WERI-Rb-1 (cell line): ENCODE results near the gene LMF2.

Experiments
- DNase-seq: peaks from one replicate; pipeline ENCODE4 v3.0.0-alpha.2; 2020
- H3K27ac ChIP-seq: fragments of 250-450 bp; sonication (Bioruptor Pico); 2 replicates; pipeline ENCODE4 v1.5.1; 2020; ENCODE audit warnings: mild to moderate bottlenecking, moderate library complexity
- H3K27me3 ChIP-seq: fragments of 250-450 bp; sonication (Bioruptor Pico); 2 replicates; pipeline ENCODE4 v1.5.1; 2021; ENCODE audit warnings: mild to moderate bottlenecking, low read depth, moderate library complexity; ENCODE audit not compliant: insufficient read depth, severe bottlenecking
- H3K36me3 ChIP-seq: fragments of 250-450 bp; sonication (Bioruptor Pico); 2 replicates; pipeline ENCODE4 v1.5.1; 2020; ENCODE audit warnings: mild to moderate bottlenecking, moderate library complexity
- H3K4me3 ChIP-seq: 2 replicates; pipeline ENCODE4 v1.5.1; 2011; ENCODE audit warnings: low read depth, mild to moderate bottlenecking, control low read depth, low read length
- H3K9me3 ChIP-seq: fragments of 250-450 bp; sonication (Bioruptor Pico); 2 replicates; pipeline ENCODE4 v1.5.1; 2021; ENCODE audit warnings: mild to moderate bottlenecking, moderate library complexity; ENCODE audit not compliant: severe bottlenecking
- TF ChIP-seq, protein P1 (sequence below): IDR thresholded peaks from 2 replicates; pipeline ENCODE4 v1.5.1; 2011; ENCODE audit warnings: low read depth, mild to moderate bottlenecking, control low read depth, inconsistent platforms, low read length

Gene LMF2

DNA sequence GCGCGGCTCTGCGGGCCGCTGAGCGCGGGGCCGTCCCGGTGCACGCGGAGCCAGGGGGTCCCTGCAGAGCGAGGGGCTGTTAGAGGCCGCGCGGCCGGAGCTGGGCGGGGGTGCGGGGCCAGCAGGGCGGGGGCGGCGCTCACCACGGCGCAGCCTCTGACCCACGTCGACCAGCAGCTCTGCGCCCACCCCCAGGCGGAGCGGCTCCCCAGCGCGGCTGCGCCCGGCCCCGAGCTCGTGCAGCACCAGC lies 18.3 kb upstream of the LMF2 start:
- Histone ChIP-seq H3K4me3 (peak overlapping the region; percentile 85), H3K27ac (peak overlapping the region; percentile 92), H3K36me3 (peaks cover 39% of the 10 kb centered on the region), H3K27me3 (no peaks in the 10 kb centered on the region), H3K9me3 (peaks cover 5% of the 10 kb centered on the region)
- TF ChIP-seq, protein P1, sequence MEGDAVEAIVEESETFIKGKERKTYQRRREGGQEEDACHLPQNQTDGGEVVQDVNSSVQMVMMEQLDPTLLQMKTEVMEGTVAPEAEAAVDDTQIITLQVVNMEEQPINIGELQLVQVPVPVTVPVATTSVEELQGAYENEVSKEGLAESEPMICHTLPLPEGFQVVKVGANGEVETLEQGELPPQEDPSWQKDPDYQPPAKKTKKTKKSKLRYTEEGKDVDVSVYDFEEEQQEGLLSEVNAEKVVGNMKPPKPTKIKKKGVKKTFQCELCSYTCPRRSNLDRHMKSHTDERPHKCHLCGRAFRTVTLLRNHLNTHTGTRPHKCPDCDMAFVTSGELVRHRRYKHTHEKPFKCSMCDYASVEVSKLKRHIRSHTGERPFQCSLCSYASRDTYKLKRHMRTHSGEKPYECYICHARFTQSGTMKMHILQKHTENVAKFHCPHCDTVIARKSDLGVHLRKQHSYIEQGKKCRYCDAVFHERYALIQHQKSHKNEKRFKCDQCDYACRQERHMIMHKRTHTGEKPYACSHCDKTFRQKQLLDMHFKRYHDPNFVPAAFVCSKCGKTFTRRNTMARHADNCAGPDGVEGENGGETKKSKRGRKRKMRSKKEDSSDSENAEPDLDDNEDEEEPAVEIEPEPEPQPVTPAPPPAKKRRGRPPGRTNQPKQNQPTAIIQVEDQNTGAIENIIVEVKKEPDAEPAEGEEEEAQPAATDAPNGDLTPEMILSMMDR: no peak
- DNase-seq: no peak

DNA sequence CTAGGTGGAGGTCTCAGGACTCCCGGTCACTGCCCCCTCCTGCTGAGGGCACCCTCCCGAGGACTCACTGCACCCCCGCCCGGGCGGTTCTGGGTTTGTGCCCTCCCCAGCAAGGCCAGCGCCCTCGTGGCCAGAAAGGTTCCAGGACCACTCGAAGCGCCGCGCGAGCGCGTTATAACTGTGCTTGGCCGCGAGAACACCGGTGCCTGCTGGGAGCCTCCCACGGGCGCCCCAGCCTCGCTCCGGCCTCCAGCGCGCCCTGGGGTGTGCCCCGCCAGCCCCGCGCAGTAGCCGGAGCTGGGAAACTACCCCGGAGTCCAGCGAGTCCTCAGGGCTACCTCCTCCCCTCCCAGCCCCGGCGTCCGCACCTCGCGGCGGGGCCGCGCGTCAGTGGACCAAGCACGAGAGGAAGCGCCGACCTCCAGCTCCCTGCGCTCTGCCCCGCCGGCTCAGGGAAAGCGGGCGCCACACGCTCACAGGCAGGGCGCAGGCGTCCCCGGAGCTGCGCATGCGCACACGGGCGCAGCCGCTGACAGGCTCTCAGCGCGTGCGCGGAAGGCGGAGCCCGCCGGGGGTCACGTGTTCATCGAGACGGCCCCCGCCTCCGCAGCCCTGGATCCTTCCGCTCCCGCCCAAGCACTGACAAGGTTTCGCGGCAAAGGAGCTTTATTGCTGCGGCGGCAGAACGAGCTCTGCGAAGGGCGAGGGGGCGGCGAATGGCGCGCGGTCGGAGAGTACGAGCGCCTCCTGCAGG lies 17.8 kb upstream of the LMF2 start, which contains the start of gene SCO2:
SCO2 (minus strand) TSS at position 495 of the 754 bp plus-strand sequence. CDS start 1,187 bp downstream, outside the sequence.
- TF ChIP-seq, protein P1: peak; percentile 62
- Histone ChIP-seq H3K36me3 (peaks cover 43% of the 10 kb centered on the region), H3K27me3 (no peaks in the 10 kb centered on the region), H3K27ac (peak within 1 kb of the TSS; percentile 92), H3K9me3 (no peaks in the 10 kb centered on the region), H3K4me3 (peak within 1 kb of the TSS; percentile 85)
- DNase-seq: peak; percentile 97

DNA sequence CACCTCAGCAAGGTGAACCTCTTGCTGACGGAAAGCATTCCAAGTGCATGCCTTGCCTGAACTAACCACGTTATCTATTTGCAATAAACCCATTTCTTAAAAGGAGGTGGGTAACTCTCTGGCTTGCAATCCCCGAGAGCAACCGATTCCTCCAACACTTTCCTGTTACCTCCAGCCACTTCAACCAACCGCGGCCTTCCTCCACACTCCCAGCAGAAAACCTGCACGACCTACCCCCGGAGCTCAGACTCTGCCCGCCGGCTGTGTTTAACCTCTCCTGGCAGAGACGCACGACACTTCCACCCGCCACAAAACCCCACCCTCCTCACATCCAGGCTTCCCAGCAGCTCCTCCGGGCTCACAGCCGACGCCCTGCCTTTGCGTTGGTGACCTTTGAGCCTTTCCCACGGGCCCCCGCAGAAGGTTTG lies 17.2 kb upstream of the LMF2 start:
- Histone ChIP-seq H3K36me3 (peaks cover 49% of the 10 kb centered on the region), H3K4me3 (peak overlapping the region; percentile 85), H3K27ac (peak overlapping the region; percentile 92), H3K9me3 (no peaks in the 10 kb centered on the region), H3K27me3 (no peaks in the 10 kb centered on the region)
- TF ChIP-seq, protein P1: no peak
- no peak for DNase-seq

DNA sequence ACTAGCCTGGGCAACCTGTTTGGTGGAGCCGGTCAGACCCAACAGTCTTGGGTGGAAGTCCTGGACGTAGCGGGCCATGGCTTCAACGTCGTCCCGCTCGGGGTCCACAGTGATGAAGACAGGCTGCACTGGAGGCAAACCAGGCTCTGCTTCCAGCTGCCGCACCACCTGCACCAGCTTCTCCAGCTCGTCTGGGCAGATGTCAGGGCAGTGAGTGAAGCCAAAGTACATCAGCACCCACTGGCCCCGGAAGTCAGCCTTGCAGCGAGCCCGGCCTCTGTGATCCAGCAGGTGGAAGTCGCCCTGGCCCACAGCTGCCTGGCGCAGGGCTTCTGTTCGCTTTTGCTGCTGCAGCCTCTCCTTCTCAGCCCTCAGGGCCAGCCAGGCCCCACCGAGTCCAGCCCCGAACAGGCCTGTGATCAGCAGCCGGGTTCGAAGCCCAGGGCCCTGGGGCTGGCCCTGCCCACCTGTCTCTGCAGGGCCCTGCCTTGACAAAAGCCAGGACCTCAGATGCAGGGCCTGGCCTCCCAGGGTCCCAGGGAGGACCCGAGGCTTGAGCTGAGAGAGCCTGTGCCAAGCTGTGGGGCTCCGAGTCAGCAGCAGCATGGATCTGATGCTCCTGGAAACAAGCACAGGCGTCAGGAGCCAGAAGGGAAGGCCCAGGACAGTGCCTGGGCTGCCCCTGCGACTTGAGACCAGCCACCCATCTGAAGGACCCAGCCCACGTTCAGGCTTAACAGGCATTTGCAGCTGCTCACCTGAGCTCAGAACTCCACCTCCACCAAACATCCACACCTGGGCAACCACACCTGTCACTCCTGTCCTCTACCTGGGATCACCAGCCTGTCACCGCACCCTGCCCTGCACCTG lies 16.5 kb upstream of the LMF2 start:
- Histone ChIP-seq H3K36me3 (peaks cover 56% of the 10 kb centered on the region), H3K9me3 (no peaks in the 10 kb centered on the region), H3K4me3 (peak overlapping the region; percentile 85; the same call in 1 of the 2 replicates), H3K27ac (peak overlapping the region; percentile 92), H3K27me3 (no peaks in the 10 kb centered on the region)
- DNase-seq: no peak
- TF ChIP-seq, protein P1: no peak

DNA sequence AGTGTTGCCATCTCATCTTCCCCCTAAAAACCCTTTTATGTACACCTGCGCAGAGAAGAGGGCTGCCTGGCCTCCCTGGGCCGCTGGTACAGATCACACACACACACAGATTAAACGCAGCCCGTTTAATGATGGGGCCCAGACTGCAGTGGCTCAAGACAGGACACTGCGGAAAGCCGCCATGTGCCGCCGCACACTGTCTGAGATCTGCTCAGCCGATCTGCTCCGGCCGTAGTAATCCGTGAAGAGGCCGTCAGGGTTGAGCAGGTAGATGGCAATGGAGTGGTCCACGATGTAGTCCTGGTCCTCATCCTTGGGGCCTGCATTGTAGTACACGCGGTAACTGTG lies 15.9 kb upstream of the LMF2 start:
- peaks cover 62% of the 10 kb centered on the region for H3K36me3 ChIP-seq
- H3K9me3 ChIP-seq: no peaks in the 10 kb centered on the region
- DNase-seq: no peak
- H3K27ac ChIP-seq: peak overlapping the region; percentile 92
- H3K4me3 ChIP-seq: no peak overlapping the region
- H3K27me3 ChIP-seq: no peaks in the 10 kb centered on the region
- TF ChIP-seq, protein P1: no peak
